Caki2 (cell line): Measurements from ENCODE around the gene B3GNT4. TPM values are rescaled to one million over a fixed set of nuclear protein-coding genes. Genes with fewer than 3 reads are reported as not detected.
"Not testable (repeated sequence)": the region's sequence is repeated elsewhere in the genome, so short reads cannot be mapped to it uniquely, and the experiment has no call there.

Experiments
- DNase-seq: peaks from one replicate; pipeline ENCODE4 v3.0.0-alpha.2; 2015; ENCODE audit warnings: low read depth
- in situ Hi-C: cut with HindIII; loops from 2 replicates; pipeline ENCODE4 v1.10.0; 2016; ENCODE audit warnings: low sequenced_read_pairs, low pct_unique_long_range_greater_than_20kb, mixed read lengths
- total RNA-seq: library from RNA; depleted of rRNA; stranded (reverse); fragments of >200 nt; shearing (Covaris generic); gene quantifications from 2 replicates; pipeline ENCODE4 v1.2.3, GENCODE V29; 2014; ENCODE audit warnings: low replicate concordance

The B3GNT4 gene
- total RNA-seq, 1 experiment from 2014 or later, result 1.4 TPM

GRCh38 chr12:122185079-122185478 is 18.4 kb upstream of the B3GNT4 start:
- DNase-seq, result no peak
- in situ Hi-C loops, result no loop called here

- in situ Hi-C loops, result no loop called here
- no peak for DNase-seq
Measured at GRCh38 chr12:122185494-122186082, 17.9 kb upstream of the B3GNT4 start.

- DNase-seq, result no peak
- in situ Hi-C loops, result no loop called here
Measured at GRCh38 chr12:122187466-122187865, 16.0 kb upstream of the B3GNT4 start.

- in situ Hi-C loops, result no loop called here
Measured at GRCh38 chr12:122189626-122190475, 13.7 kb upstream of the B3GNT4 start.

GRCh38 chr12:122190842-122191668 is 12.5 kb upstream of the B3GNT4 start:
- peak; percentile 53 for DNase-seq
- in situ Hi-C loops, result no loop called here

More at GRCh38 chr12:122189626-122190475, 13.7 kb upstream of the B3GNT4 start:
- DNase-seq, result no peak

GRCh38 chr12:122192441-122192840 is 11.1 kb upstream of the B3GNT4 start:
- no peak for DNase-seq
- in situ Hi-C loops, result no loop called here

GRCh38 chr12:122194804-122195203 is 8.7 kb upstream of the B3GNT4 start:
- in situ Hi-C loops, result no loop called here
- DNase-seq, result no peak

- in situ Hi-C loops, result no loop called here
Measured at GRCh38 chr12:122195405-122195804, 8.1 kb upstream of the B3GNT4 start.

GRCh38 chr12:122197612-122197966 is 5.9 kb upstream of the B3GNT4 start:
- in situ Hi-C loops, result no loop called here
- no peak for DNase-seq

More at GRCh38 chr12:122195405-122195804, 8.1 kb upstream of the B3GNT4 start:
- no peak for DNase-seq

GRCh38 chr12:122199484-122200355 is 3.8 kb upstream of the B3GNT4 start:
- in situ Hi-C loops, result no loop called here
- no peak for DNase-seq

- in situ Hi-C loops, result no loop called here
Measured at GRCh38 chr12:122200541-122201175, 2.9 kb upstream of the B3GNT4 start.

GRCh38 chr12:122201381-122201780 is 2.1 kb upstream of the B3GNT4 start:
- in situ Hi-C loops, result no loop called here
- no peak for DNase-seq

More at GRCh38 chr12:122200541-122201175, 2.9 kb upstream of the B3GNT4 start:
- no peak for DNase-seq

GRCh38 chr12:122202017-122202416 is 1.5 kb upstream of the B3GNT4 start:
- DNase-seq, result no peak
- in situ Hi-C loops, result no loop called here

GRCh38 chr12:122202811-122203210 is 698 bp upstream of the B3GNT4 start:
- not testable (repeated sequence) for DNase-seq

GRCh38 chr12:122204167-122205052 is 901 bp downstream of the B3GNT4 start:
- DNase-seq, result no peak
- in situ Hi-C loops, result no loop called here

More at GRCh38 chr12:122202811-122203210, 698 bp upstream of the B3GNT4 start:
- in situ Hi-C loops, result not testable (repeated sequence)

GRCh38 chr12:122205053-122205925 is 1.8 kb downstream of the B3GNT4 start:
- in situ Hi-C loops, result no loop called here
- DNase-seq, result no peak
